ENCODE data around the gene ARL16. TPM values are rescaled to one million over a fixed set of nuclear protein-coding genes. Genes with fewer than 3 reads are reported as not detected.

ARL16 gene
- total RNA-seq, 1 donor from 2014 or later: 38.6 TPM

- H3K4me1 Mint-ChIP-seq (ENCODE audit: low read depth, unreplicated experiment): peaks cover under 1% of the 10 kb centered on the region
- H3K4me3 Mint-ChIP-seq (ENCODE audit: unreplicated experiment): no peak overlapping the region
- Histone ChIP-seq H3K27ac (ENCODE audit: low read depth, low read length) (no peak overlapping the region), H3K27me3 (ENCODE audit: insufficient read depth, low read length) (no peaks in the 10 kb centered on the region), H3K9ac (ENCODE audit: low read length) (no peak overlapping the region), H3K79me2 (ENCODE audit: insufficient read depth, low read length) (peaks cover 5% of the 10 kb centered on the region), H4K20me1 (ENCODE audit: insufficient read depth, low read length) (no peaks in the 10 kb centered on the region), H3K4me1 (ENCODE audit: insufficient read depth, low read length) (peaks cover 4% of the 10 kb centered on the region), H3K36me3 (ENCODE audit: insufficient read depth, low read length) (no peaks in the 10 kb centered on the region), H3K9me3 (ENCODE audit: insufficient read depth, low read depth, low read length) (no peaks in the 10 kb centered on the region), H2AFZ (ENCODE audit: low read depth, low read length) (no peak overlapping the region), H3K4me3 (ENCODE audit: insufficient read depth, low read depth, low read length) (no peak overlapping the region), H3K4me2 (ENCODE audit: low read length) (no peak overlapping the region)
- no peaks in the 10 kb centered on the region for H3K9me3 Mint-ChIP-seq (ENCODE audit: unreplicated experiment)
- H3K27ac Mint-ChIP-seq (ENCODE audit: unreplicated experiment): no peak overlapping the region
- no peaks in the 10 kb centered on the region for H3K27me3 Mint-ChIP-seq (ENCODE audit: low read depth, unreplicated experiment)
- FAIRE-seq (no peak), DNase-seq (ENCODE audit: low read depth) (no peak)
- H3K36me3 Mint-ChIP-seq (ENCODE audit: low read depth, unreplicated experiment): no peaks in the 10 kb centered on the region
- TF ChIP-seq EZH2 (IDR thresholded peaks at IDR 0.05; ENCODE audit: insufficient read depth, low read length) (no peak), CTCF (IDR thresholded peaks at IDR 0.05; ENCODE audit: insufficient read depth, low read depth, low read length) (no peak)
Measured at GRCh38 chr17:81660441-81660840, 23.2 kb downstream of the ARL16 start.

GRCh38 chr17:81659038-81659437, 24.6 kb downstream of the ARL16 start:
- Histone ChIP-seq H3K27ac (ENCODE audit: low read depth, low read length) (no peak overlapping the region), H3K9me3 (ENCODE audit: insufficient read depth, low read depth, low read length) (no peaks in the 10 kb centered on the region), H3K79me2 (ENCODE audit: insufficient read depth, low read length) (no peaks in the 10 kb centered on the region), H3K9ac (ENCODE audit: low read length) (no peak overlapping the region), H3K4me1 (ENCODE audit: insufficient read depth, low read length) (no peaks in the 10 kb centered on the region), H4K20me1 (ENCODE audit: insufficient read depth, low read length) (no peaks in the 10 kb centered on the region), H3K36me3 (ENCODE audit: insufficient read depth, low read length) (no peaks in the 10 kb centered on the region), H2AFZ (ENCODE audit: low read depth, low read length) (no peak overlapping the region), H3K27me3 (ENCODE audit: insufficient read depth, low read length) (no peaks in the 10 kb centered on the region), H3K4me2 (ENCODE audit: low read length) (no peak overlapping the region), H3K4me3 (ENCODE audit: insufficient read depth, low read depth, low read length) (no peak overlapping the region)
- TF ChIP-seq CTCF (IDR thresholded peaks at IDR 0.05; ENCODE audit: insufficient read depth, low read depth, low read length): no peak
- no peak for TF ChIP-seq EZH2 (IDR thresholded peaks at IDR 0.05; ENCODE audit: insufficient read depth, low read length)
- FAIRE-seq (no peak), DNase-seq (ENCODE audit: low read depth) (no peak)
- Mint-ChIP-seq H3K4me3 (ENCODE audit: unreplicated experiment) (no peak overlapping the region), H3K36me3 (ENCODE audit: low read depth, unreplicated experiment) (no peaks in the 10 kb centered on the region), H3K27ac (ENCODE audit: unreplicated experiment) (no peak overlapping the region), H3K4me1 (ENCODE audit: low read depth, unreplicated experiment) (no peaks in the 10 kb centered on the region), H3K9me3 (ENCODE audit: unreplicated experiment) (no peaks in the 10 kb centered on the region), H3K27me3 (ENCODE audit: low read depth, unreplicated experiment) (no peaks in the 10 kb centered on the region)

GRCh38 chr17:81656835-81657234, 26.8 kb downstream of the ARL16 start:
- Histone ChIP-seq H3K4me3 (ENCODE audit: insufficient read depth, low read depth, low read length) (no peak overlapping the region), H3K27me3 (ENCODE audit: insufficient read depth, low read length) (no peaks in the 10 kb centered on the region), H3K9ac (ENCODE audit: low read length) (no peak overlapping the region), H3K79me2 (ENCODE audit: insufficient read depth, low read length) (no peaks in the 10 kb centered on the region), H4K20me1 (ENCODE audit: insufficient read depth, low read length) (no peaks in the 10 kb centered on the region), H3K9me3 (ENCODE audit: insufficient read depth, low read depth, low read length) (no peaks in the 10 kb centered on the region), H3K36me3 (ENCODE audit: insufficient read depth, low read length) (no peaks in the 10 kb centered on the region), H2AFZ (ENCODE audit: low read depth, low read length) (no peak overlapping the region), H3K27ac (ENCODE audit: low read depth, low read length) (no peak overlapping the region), H3K4me1 (ENCODE audit: insufficient read depth, low read length) (peaks cover 2% of the 10 kb centered on the region), H3K4me2 (ENCODE audit: low read length) (no peak overlapping the region)
- Mint-ChIP-seq H3K27ac (ENCODE audit: unreplicated experiment) (no peak overlapping the region), H3K36me3 (ENCODE audit: low read depth, unreplicated experiment) (no peaks in the 10 kb centered on the region), H3K4me3 (ENCODE audit: unreplicated experiment) (no peak overlapping the region), H3K27me3 (ENCODE audit: low read depth, unreplicated experiment) (no peaks in the 10 kb centered on the region), H3K9me3 (ENCODE audit: unreplicated experiment) (no peaks in the 10 kb centered on the region), H3K4me1 (ENCODE audit: low read depth, unreplicated experiment) (no peaks in the 10 kb centered on the region)
- no peak for TF ChIP-seq EZH2 (IDR thresholded peaks at IDR 0.05; ENCODE audit: insufficient read depth, low read length)
- DNase-seq (ENCODE audit: low read depth) (no peak), FAIRE-seq (no peak)

All from astrocyte (in vitro differentiated cells and primary cell).